GM10248 (cell line): ENCODE data around the gene WT1.

ENCODE experiments used
- CTCF ChIA-PET: fragments of 300-600 bp; sonication (Branson Sonifier 250); formaldehyde crosslinking; extraction: SDS; loops from one replicate; lab custom pipeline; 2021; ENCODE audit warnings: antibody characterized with exemption; lab: Yijun Ruan, JAX
- POLR2A ChIA-PET: fragments of 350-650 bp; sonication (Branson Sonifier 250); formaldehyde crosslinking; extraction: SDS; loops from one replicate; lab custom pipeline; 2020; ENCODE audit warnings: antibody characterized with exemption; lab: Yijun Ruan, JAX
- DNase-seq: peaks from one replicate; pipeline ENCODE4 v3.0.0; 2012; ENCODE audit errors: extremely low spot score
- TF ChIP-seq, protein P1 (sequence below): IDR thresholded peaks from 2 replicates; pipeline ENCODE4 v1.5.1; 2012; ENCODE audit warnings: mild to moderate bottlenecking, low read depth; ENCODE audit errors: extremely low read depth, missing control alignments, control extremely low read depth

WT1 gene

DNA sequence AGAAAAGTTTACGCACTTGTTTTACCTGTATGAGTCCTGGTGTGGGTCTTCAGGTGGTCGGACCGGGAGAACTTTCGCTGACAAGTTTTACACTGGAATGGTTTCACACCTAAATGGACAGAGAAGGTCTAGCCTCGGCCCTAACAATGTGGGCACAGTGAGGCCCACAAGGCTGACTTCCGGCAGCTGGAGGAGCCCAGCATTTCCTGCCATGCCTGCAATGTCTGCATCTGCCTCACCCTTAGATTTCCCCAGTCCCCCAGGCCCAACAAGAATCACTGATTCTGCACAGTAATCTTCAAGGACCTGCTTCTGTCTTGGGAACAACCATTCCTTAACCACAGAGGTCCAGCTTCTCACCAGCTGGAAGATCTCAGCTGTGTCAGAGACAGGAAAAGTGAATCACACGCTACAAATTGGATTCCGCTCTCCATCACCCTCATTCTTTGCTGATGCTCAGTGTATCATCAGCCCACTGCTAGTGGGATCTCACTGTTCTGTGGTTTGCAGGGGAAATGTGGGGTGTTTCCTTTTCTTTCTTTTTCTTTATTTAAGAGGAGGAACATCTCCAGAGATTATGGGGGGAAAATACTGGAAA, 43.3 kb downstream of the WT1 start:
- POLR2A ChIA-PET: no interaction called here
- DNase-seq: no peak

DNA sequence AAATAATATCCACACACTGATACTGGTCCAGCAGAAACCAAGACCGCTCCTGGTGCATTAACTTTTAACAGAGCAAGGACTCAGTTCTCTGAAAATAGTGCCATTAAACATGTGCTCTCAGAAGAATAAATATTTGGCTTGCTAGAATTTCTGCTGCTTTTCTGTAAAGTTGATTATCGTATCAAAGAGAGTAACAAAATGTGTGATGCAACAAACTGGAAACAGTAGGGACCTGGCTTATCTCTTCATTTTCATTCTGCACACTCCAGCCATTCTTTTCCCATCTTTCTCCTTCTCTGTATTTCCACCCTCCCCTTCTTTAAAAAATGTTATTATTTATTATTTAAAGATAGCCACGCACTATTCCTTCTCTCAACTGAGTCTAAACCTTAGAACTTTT, 43.9 kb downstream of the WT1 start:
- TF ChIP-seq, protein P1, sequence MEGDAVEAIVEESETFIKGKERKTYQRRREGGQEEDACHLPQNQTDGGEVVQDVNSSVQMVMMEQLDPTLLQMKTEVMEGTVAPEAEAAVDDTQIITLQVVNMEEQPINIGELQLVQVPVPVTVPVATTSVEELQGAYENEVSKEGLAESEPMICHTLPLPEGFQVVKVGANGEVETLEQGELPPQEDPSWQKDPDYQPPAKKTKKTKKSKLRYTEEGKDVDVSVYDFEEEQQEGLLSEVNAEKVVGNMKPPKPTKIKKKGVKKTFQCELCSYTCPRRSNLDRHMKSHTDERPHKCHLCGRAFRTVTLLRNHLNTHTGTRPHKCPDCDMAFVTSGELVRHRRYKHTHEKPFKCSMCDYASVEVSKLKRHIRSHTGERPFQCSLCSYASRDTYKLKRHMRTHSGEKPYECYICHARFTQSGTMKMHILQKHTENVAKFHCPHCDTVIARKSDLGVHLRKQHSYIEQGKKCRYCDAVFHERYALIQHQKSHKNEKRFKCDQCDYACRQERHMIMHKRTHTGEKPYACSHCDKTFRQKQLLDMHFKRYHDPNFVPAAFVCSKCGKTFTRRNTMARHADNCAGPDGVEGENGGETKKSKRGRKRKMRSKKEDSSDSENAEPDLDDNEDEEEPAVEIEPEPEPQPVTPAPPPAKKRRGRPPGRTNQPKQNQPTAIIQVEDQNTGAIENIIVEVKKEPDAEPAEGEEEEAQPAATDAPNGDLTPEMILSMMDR: no peak
- ChIA-PET CTCF (no interaction called here), POLR2A (no interaction called here)
- DNase-seq: no peak

More for the DNA sequence above, 43.3 kb downstream of the WT1 start:
- CTCF ChIA-PET: no interaction called here
- TF ChIP-seq, protein P1: no peak

DNA sequence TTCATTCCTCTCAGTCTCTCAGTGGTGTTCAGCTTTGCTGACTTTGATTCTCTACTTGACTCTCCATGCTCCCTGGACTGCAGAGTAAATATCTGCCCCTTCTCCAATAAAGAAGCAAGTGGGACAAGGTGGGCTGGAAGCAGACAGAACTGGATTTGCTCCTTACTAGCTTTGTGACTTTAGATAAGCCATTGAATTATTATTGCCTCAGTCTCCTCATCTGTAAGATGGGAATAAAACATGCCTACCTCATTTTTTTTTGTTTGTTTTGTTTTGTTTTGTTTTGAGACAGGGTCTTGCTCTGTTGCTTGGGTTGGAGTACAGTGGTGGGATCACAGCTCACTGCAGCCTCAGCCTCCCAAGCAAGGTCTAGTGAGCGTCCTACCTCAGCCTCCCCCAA, 44.6 kb downstream of the WT1 start:
- CTCF ChIA-PET: no interaction called here
- POLR2A ChIA-PET: no interaction called here
- TF ChIP-seq, protein P1: no peak
- no peak for DNase-seq

DNA sequence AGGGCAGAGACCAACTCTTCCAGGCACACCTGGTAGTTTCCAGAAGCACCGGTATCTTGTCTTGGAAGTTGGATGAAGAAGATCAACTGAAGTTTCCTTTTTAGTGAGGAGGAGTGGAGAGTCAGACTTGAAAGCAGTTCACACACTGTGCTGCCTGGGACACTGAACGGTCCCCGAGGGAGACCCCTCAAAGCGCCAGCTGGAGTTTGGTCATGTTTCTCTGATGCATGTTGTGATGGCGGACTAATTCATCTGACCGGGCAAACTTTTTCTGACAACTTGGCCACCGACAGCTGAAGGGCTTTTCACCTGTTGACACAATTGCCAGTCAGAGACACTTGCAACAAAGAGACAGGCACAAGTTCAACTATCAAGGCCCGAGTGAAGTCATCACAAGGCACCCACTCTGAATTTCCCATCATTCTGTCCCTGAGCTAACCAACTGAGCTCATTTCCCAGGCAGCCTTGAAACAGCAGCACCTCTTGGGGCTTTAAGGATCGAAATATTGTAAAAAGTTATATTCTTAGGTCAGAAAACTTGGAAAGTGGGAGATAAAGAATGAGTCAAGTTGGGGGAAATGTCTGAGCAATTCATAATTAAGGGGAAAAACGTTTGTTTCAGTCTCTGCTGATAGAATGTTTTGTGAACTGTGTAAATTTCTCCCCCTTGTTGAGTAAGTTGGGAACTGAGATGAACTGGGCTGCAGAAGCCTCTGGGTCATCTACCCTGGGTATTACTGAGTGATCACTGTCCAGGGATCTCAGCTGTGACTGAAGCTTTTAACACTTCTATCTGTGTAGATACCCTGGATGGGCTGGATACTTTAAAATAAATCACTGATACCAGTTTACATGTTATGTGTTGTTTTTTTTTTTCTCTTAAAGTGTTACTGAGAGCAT, 46.2 kb downstream of the WT1 start:
- no peak for DNase-seq
- POLR2A ChIA-PET: no interaction called here
- CTCF ChIA-PET: interaction anchor here (0.8 to 1.7 kb wide), 2 partner anchors 9 to 15 kb away, joined by 4 to 7 read pairs; no protein-coding TSS in a partner anchor
- TF ChIP-seq, protein P1: no peak

DNA sequence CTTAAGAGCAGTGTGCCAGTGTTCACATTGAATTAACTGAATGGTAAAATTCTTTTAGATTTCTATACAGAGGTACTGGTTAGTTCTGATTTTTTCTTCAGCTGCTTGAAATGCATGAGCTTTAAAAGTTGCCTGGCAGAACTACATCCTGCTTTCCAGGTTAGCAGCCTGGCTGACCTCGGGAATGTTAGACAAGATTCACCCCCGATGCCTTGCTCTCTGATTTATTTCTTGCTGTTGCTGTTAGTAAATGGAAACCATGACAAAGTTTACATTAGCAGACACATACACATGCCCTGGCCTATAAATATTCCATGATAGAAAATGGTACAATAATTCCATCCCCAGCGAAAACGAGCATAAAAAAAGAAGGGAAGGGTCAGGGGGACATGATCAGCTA, 47.0 kb downstream of the WT1 start:
- no peak for DNase-seq
- ChIA-PET POLR2A (no interaction called here), CTCF (interaction anchor here (1.7 kb wide), 1 partner anchor 14 kb away, joined by 7 read pairs; no protein-coding TSS in a partner anchor)
- TF ChIP-seq, protein P1: no peak

DNA sequence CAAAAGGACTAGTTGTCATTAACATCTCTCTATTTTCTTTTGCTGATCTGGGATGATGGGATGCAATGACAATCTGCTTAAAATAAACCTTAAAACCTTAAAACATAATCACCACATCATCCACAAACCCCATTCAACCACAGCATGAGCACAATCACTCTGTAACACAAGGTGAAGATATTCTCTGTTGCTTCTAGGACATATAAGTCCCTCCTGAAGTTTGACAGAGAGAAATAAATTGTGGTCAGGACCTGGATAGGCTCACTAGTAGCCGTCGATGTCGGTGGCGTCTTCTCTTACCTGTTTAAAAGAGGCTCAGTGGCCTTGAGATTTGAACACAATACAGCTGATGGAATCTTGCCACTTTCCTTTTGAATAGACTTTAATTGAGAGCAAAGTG, 47.9 kb downstream of the WT1 start:
- DNase-seq: no peak
- ChIA-PET POLR2A (no interaction called here), CTCF (interaction anchor here (1.3 to 1.8 kb wide), 3 partner anchors 12 to 64 kb away, joined by 4 to 6 read pairs (median 4); no protein-coding TSS in a partner anchor)
- TF ChIP-seq, protein P1: no peak
